A549 treated with CpdA at 1 μM for 4 hours (cell line): ENCODE data around the gene C3orf80. TPM values are rescaled to one million over a fixed set of nuclear protein-coding genes. Genes with fewer than 3 reads are reported as not detected.

ENCODE experiments used
- total RNA-seq: library from RNA; stranded (reverse); fragments of 200-300 nt; extraction: Qiagen RNA extraction; gene quantifications from 5 replicates; pipeline ENCODE4 v1.2.3, GENCODE V29; 2022; ENCODE audit warnings: low read depth

Gene C3orf80
- 1.9 to 2.3 TPM (median 2.1 TPM) in 5 replicates for total RNA-seq

GRCh38 chr3:160225176-160226025, at the start of gene C3orf80:
Gene C3orf80, plus strand, starts transcription at chr3:160225422. Its CDS starts 214 bp downstream, at chr3:160225636.

Other genes with a start within 250 kb of the C3orf80 start
- gene IL12A, start 236.6 kb upstream of the C3orf80 start, total RNA-seq: 0.58 to 1.2 TPM (median 0.92 TPM) in 5 replicates
- 11.3 to 18.1 TPM (median 12.3 TPM) in 5 replicates for gene IFT80, start 173.8 kb downstream of the C3orf80 start, total RNA-seq
- 79.2 to 118 TPM (median 98.9 TPM) in 5 replicates for gene SMC4, start 174.2 kb downstream of the C3orf80 start, total RNA-seq
- 8.9 to 10.8 TPM (median 9.3 TPM) in 5 replicates for gene TRIM59, start 224.4 kb downstream of the C3orf80 start, total RNA-seq